ENCODE data around the gene ZFP82. TPM values are rescaled to one million over a fixed set of nuclear protein-coding genes. Genes with fewer than 3 reads are reported as not detected.
A peak's percentile ranks its signal among the peaks of the same experiment; 100 is the strongest.

The ZFP82 gene
- 3.5 and 8.2 TPM in 2 replicates for total RNA-seq

- H3K4me3 ChIP-seq (ENCODE audit: low read depth, low read length) = peak within 1 kb of the TSS; percentile 73
- DNase-seq (ENCODE audit: low read depth) = peak; percentile 76
- no peak for TF ChIP-seq CTCF (IDR thresholded peaks at IDR 0.05; ENCODE audit: insufficient read depth, low read depth, low read length)
Measured at GRCh38 chr19:36418287-36419001, at the start of gene ZFP82. TSS of gene ZFP82 (minus strand) at chr19:36418644. CDS start at chr19:36409789, 8,855 bp downstream.

GRCh38 chr19:36460046-36460445, 41.6 kb upstream of the ZFP82 start:
- H3K4me3 ChIP-seq (ENCODE audit: low read depth, low read length) = no peak overlapping the region
- no peak for TF ChIP-seq CTCF (IDR thresholded peaks at IDR 0.05; ENCODE audit: insufficient read depth, low read depth, low read length)
- peak; percentile 3 for DNase-seq (ENCODE audit: low read depth)

DNA sequence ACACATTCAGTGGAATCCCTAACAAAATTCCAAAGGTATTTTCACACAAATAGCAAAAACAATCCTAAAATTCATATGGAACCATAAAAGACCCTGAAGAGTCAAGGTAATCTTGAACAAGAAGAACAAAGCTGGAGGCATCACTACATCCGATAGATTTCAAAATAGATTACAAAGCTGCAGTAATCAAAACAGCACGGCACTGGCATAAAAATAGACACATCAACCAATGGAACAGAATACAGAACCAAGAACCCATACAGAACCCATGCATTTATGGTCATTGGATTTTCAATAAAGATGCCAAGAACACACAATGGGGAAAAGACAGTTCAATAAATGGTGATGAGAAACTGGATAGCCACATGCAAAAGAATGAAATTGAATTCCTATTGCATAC, 38.4 kb upstream of the ZFP82 start:
- no peak for TF ChIP-seq CTCF (IDR thresholded peaks at IDR 0.05; ENCODE audit: insufficient read depth, low read depth, low read length)
- no peak overlapping the region for H3K4me3 ChIP-seq (ENCODE audit: low read depth, low read length)
- no peak for DNase-seq (ENCODE audit: low read depth)

GRCh38 chr19:36449059-36449670, 30.7 kb upstream of the ZFP82 start:
- no peak for DNase-seq (ENCODE audit: low read depth)
- TF ChIP-seq CTCF (IDR thresholded peaks at IDR 0.05; ENCODE audit: insufficient read depth, low read depth, low read length) = no peak
- no peak overlapping the region for H3K4me3 ChIP-seq (ENCODE audit: low read depth, low read length)

DNA sequence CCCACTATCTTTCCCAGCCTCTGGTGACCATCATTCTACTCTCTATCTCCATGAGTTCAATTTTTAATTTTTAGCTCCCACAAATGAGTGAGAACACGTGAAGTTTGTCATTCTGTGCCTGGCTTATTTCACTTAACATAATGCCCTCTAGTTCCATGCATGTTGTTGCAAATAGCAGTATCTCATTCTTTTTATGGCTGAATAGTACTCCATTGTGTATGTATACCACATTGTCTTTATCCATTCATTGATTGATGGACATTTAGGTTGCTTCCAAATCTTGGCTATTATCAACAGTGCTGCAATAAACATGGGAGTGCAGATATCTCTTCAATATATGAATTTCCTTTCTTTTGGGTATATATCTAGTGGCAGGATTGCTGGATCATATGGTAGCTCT, 22.9 kb upstream of the ZFP82 start:
- no peak for TF ChIP-seq CTCF (IDR thresholded peaks at IDR 0.05; ENCODE audit: insufficient read depth, low read depth, low read length)
- DNase-seq (ENCODE audit: low read depth) = no peak
- no peak overlapping the region for H3K4me3 ChIP-seq (ENCODE audit: low read depth, low read length)

DNA sequence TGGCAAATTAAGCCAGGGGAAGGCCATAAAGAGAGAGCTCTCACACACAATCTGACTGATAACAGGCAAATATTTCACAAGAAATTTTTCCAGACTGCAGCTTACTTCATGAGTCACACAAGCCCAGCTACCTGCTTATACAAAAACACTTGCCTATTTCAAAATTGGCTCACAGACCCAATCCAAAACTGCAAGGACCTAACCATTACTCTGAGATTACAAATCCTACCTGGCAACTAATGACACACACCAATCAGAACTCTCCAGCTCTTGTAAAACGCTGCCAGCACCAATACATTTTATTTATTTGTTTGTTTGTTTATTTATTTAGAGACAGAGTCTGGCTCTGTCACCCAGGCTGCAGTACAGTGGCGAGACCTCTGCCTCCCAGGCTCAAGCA, 18.1 kb upstream of the ZFP82 start:
- H3K4me3 ChIP-seq (ENCODE audit: low read depth, low read length) = no peak overlapping the region
- TF ChIP-seq CTCF (IDR thresholded peaks at IDR 0.05; ENCODE audit: insufficient read depth, low read depth, low read length) = no peak
- peak; percentile 28 for DNase-seq (ENCODE audit: low read depth)
